AG04449 (cell line): ENCODE results near the gene SSTR4.

ENCODE experiments used
- CTCF ChIA-PET: fragments of 350-600 bp; formaldehyde crosslinking; extraction: SDS; loops from one replicate; lab custom pipeline; 2021; ENCODE audit warnings: antibody characterized with exemption; lab: Yijun Ruan, JAX
- POLR2A ChIA-PET: fragments of 400-600, 350-600 bp; formaldehyde crosslinking; extraction: SDS; loops from one replicate; lab custom pipeline; 2020; ENCODE audit warnings: antibody characterized with exemption, inconsistent platforms; lab: Yijun Ruan, JAX
- DNase-seq: peaks from one replicate; pipeline ENCODE4 v3.0.0-alpha.2; 2010; ENCODE audit warnings: low read depth, low spot score
- H3K4me3 ChIP-seq: 2 replicates; pipeline ENCODE4 v1.5.1; 2011; ENCODE audit warnings: low read depth, mild to moderate bottlenecking, control low read depth, low read length
- CTCF ChIP-seq: IDR thresholded peaks from one replicate; pipeline ENCODE4 v1.5.1; 2011; ENCODE audit warnings: mild to moderate bottlenecking, moderate library complexity, low read length, control low read depth, inconsistent platforms; ENCODE audit not compliant: insufficient read depth; ENCODE audit errors: missing control alignments

SSTR4 gene

GRCh38 chr20:23063168-23063567 is 28.1 kb downstream of the SSTR4 start:
- no peak overlapping the region for H3K4me3 ChIP-seq
- POLR2A ChIA-PET = no interaction called here
- no peak for DNase-seq
- CTCF ChIA-PET = interaction anchor here (0.6 to 4.0 kb wide), 7 partner anchors 12 to 278 kb away, joined by 3 to 33 read pairs (median 4); partner anchors contain the start of gene THBD
- no peak for TF ChIP-seq CTCF

- no peak for DNase-seq
- H3K4me3 ChIP-seq = no peak overlapping the region
- ChIA-PET POLR2A (no interaction called here), CTCF (interaction anchor here (0.6 to 2.2 kb wide), 5 partner anchors 12 to 277 kb away, joined by 3 to 6 read pairs (median 4); no protein-coding TSS in a partner anchor)
- no peak for TF ChIP-seq CTCF
Observed at GRCh38 chr20:23063581-23063980, 28.5 kb downstream of the SSTR4 start.

DNA sequence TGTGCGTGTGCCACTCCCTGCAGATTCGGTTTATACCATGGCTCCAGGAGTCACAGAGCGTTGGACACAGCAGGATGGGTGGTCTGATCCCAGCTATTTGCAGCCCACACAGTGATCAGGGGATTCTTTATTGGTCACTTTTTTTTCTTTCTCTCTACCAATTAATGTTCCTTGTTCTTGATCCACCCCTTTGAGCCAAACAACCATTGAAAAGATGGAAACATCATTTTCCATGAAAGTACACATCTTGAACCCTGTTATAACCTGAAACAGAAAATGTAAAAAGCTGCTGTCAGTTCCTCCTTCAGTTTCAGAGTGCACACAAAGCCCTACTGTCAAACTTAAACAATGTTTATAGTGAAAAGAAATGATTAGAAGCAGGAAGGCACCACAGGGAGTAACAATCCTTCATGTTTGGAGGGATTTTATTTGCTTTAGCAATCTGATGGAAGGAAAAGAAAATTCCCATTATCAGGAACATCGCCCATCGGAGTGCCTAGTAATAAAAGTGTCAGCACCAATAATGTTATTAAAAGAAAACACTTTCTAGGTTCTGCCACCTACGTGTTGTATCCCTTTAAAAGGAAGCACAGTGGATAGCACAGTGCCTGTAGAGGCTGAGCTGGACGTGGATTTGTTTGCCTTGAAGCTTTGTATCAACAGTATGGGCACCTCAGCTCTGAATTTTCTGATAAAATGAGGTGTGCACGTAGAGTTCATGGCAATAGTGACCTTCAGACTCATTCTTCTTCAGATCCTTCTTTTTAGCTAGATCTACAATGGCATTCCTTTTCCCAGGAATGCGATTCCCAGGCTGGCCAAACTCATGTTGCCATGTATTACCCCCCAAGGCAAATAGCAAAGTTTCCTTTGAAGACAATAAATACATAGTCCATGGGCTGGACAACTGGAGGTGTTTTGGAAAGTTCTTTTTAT is 30.4 kb downstream of the SSTR4 start:
- POLR2A ChIA-PET = no interaction called here
- no peak for TF ChIP-seq CTCF
- CTCF ChIA-PET = interaction anchor here (1.2 kb wide), 1 partner anchor 375 kb away, joined by 3 read pairs; no protein-coding TSS in a partner anchor
- no peak overlapping the region for H3K4me3 ChIP-seq
- no peak for DNase-seq

DNA sequence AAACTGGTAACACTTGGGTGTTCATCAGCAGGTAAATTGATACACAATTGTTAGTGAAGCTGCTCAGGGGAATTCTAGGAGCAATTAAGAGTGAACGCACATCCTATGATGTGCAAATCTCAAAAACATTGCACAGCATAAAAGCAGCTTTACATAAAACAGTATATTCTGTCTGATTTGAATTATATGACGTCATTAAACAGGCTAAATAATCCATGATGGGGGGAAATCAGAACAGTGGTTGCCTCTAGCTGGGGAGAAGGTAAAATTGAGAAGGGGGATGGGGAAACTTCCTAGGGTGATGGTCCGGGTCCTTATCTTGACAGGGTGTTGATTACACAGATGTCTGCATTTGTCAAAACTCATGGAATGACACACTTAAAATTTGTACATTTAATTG is 31.7 kb downstream of the SSTR4 start:
- POLR2A ChIA-PET = no interaction called here
- no peak for TF ChIP-seq CTCF
- DNase-seq = no peak
- CTCF ChIA-PET = no interaction called here
- H3K4me3 ChIP-seq = no peak overlapping the region

- H3K4me3 ChIP-seq = no peak overlapping the region
- ChIA-PET CTCF (interaction anchor here (1.2 to 1.5 kb wide), 2 partner anchors 17 to 271 kb away, joined by 3 to 6 read pairs; no protein-coding TSS in a partner anchor), POLR2A (no interaction called here)
- TF ChIP-seq CTCF = no peak
- no peak for DNase-seq
Observed at GRCh38 chr20:23068283-23068682, 33.2 kb downstream of the SSTR4 start.

DNA sequence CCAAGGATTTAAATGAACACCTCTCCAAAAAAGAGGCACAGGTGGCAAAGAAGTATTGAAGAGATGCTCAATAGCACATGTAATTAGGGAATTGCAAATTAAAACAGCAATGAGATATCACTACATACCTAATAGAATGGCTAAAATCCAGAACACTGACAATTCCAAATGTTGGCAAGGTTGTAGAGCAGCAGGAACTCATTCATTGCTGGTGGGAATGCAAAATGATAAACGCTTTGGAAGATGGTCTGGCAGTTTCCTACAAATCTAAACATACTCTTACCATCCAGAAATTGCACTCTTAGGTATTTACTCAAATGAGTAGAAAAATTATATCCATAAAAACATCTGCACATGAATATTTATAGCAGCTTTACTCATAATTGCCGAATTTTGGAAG is 34.0 kb downstream of the SSTR4 start:
- ChIA-PET CTCF (interaction anchor here (1.5 kb wide), 1 partner anchor 18 kb away, joined by 6 read pairs; no protein-coding TSS in a partner anchor), POLR2A (no interaction called here)
- DNase-seq = no peak
- no peak overlapping the region for H3K4me3 ChIP-seq
- TF ChIP-seq CTCF = no peak
